ENCODE results near the gene MACROD2.

Gene MACROD2

DNA sequence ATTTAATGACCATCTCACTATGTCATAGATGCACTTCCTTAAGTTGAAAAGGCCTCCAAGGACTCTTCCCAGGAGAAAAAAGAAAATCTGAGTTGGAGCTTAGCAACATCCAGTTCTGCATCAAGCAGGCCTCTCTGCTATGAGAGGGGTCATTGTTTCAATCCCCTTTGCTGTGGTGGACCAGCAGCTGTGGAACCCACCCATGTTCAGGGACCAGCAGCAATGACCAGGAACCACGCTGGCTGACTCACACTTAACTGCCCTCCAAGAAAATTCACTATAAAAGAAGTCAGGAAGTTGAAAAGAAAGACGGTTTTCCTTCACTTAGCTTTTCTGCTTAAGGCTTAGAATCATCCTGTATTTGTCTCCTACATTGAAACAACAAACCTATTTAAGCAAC is 1404.5 kb downstream of the MACROD2 start:
- no peaks in the 10 kb centered on the region for H4K20me1 ChIP-seq (ENCODE audit: low read depth, low read length)
- H3K9me3 ChIP-seq (ENCODE audit: insufficient read depth, low read length) = no peaks in the 10 kb centered on the region
- H3K4me3 ChIP-seq (ENCODE audit: insufficient read depth, low read length, poor library complexity, severe bottlenecking) = no peak overlapping the region

DNA sequence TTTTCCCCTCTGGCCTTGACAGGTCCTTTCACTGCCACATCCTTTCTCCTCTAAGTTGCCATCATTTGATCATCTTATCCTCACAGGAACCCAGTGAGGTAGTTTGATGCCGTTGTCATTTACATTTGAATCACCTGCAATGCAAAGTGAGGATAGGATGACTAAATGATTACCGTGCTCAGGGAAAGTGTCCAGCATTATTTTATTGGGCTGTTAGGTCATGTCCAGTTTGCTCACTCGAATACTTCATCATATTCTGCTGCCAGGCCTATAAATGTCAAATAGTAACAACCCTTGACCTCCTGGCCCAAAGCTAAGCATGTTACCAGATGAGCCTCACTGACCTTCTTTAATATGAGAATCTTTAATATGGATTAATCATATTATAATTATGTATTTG is 1410.8 kb downstream of the MACROD2 start:
- Histone ChIP-seq H3K9me3 (ENCODE audit: insufficient read depth, low read length) (no peaks in the 10 kb centered on the region), H4K20me1 (ENCODE audit: low read depth, low read length) (no peaks in the 10 kb centered on the region), H3F3A (ENCODE audit: insufficient read depth) (no peaks in the 10 kb centered on the region), H3K36me3 (ENCODE audit: low read length) (no peaks in the 10 kb centered on the region), H3K4me2 (ENCODE audit: low read depth, low read length, poor library complexity, severe bottlenecking) (no peak overlapping the region), H2AFZ (ENCODE audit: low read depth, low read length, severe bottlenecking) (no peak overlapping the region), H3K4me3 (ENCODE audit: insufficient read depth, low read length, poor library complexity, severe bottlenecking) (no peak overlapping the region), H3K9me2 (replicated peaks; ENCODE audit: insufficient read depth, low read length) (no peaks in the 10 kb centered on the region), H3K9ac (ENCODE audit: low read length) (no peak overlapping the region), H3K27me3 (ENCODE audit: low read length) (no peaks in the 10 kb centered on the region), H3K79me2 (ENCODE audit: insufficient read depth, low read length) (no peaks in the 10 kb centered on the region), H3K27ac (ENCODE audit: low read depth, low read length) (no peak overlapping the region)
- no peak for TF ChIP-seq EZH2phosphoT487 (conservative IDR thresholded peaks at IDR 0.05; ENCODE audit: low read length)
- TF ChIP-seq, protein P1, sequence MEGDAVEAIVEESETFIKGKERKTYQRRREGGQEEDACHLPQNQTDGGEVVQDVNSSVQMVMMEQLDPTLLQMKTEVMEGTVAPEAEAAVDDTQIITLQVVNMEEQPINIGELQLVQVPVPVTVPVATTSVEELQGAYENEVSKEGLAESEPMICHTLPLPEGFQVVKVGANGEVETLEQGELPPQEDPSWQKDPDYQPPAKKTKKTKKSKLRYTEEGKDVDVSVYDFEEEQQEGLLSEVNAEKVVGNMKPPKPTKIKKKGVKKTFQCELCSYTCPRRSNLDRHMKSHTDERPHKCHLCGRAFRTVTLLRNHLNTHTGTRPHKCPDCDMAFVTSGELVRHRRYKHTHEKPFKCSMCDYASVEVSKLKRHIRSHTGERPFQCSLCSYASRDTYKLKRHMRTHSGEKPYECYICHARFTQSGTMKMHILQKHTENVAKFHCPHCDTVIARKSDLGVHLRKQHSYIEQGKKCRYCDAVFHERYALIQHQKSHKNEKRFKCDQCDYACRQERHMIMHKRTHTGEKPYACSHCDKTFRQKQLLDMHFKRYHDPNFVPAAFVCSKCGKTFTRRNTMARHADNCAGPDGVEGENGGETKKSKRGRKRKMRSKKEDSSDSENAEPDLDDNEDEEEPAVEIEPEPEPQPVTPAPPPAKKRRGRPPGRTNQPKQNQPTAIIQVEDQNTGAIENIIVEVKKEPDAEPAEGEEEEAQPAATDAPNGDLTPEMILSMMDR (IDR thresholded peaks at IDR 0.05; ENCODE audit: insufficient read depth, low read length, poor library complexity, severe bottlenecking) = no peak

More for the DNA sequence above, 1404.5 kb downstream of the MACROD2 start:
- Histone ChIP-seq H3K4me2 (ENCODE audit: low read depth, low read length, poor library complexity, severe bottlenecking) (no peak overlapping the region), H3K9me2 (replicated peaks; ENCODE audit: insufficient read depth, low read length) (no peaks in the 10 kb centered on the region), H3F3A (ENCODE audit: insufficient read depth) (no peaks in the 10 kb centered on the region), H3K9ac (ENCODE audit: low read length) (no peak overlapping the region), H3K36me3 (ENCODE audit: low read length) (no peaks in the 10 kb centered on the region), H2AFZ (ENCODE audit: low read depth, low read length, severe bottlenecking) (no peak overlapping the region), H3K79me2 (ENCODE audit: insufficient read depth, low read length) (no peaks in the 10 kb centered on the region), H3K27ac (ENCODE audit: low read depth, low read length) (no peak overlapping the region), H3K27me3 (ENCODE audit: low read length) (no peaks in the 10 kb centered on the region)
- TF ChIP-seq, protein P1 (IDR thresholded peaks at IDR 0.05; ENCODE audit: insufficient read depth, low read length, poor library complexity, severe bottlenecking) = no peak
- no peak for TF ChIP-seq EZH2phosphoT487 (conservative IDR thresholded peaks at IDR 0.05; ENCODE audit: low read length)

DNA sequence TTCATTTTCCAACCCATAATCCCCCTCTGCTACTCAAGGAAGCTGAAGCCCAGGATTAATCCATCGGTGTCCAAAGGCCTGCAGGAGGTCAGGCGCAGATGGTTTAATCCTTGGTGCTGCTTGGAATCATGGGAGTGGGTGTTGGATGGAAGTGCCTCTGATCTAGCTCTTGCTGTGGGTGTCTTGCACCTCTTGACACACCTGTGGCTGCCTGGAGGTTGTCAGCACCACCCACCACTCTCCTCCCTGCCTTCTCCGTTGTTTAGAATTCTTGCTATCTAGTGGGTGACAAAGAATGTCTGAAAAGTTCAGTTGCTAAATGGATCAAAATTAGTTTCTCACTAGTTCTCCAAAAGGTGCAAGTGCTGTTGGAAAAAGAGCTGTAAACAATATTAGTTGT is 1416.5 kb downstream of the MACROD2 start:
- no peaks in the 10 kb centered on the region for H3K9me3 ChIP-seq (ENCODE audit: insufficient read depth, low read length)

More for the DNA sequence above, 1416.5 kb downstream of the MACROD2 start:
- Histone ChIP-seq H3K9ac (ENCODE audit: low read length) (no peak overlapping the region), H3K4me3 (ENCODE audit: insufficient read depth, low read length, poor library complexity, severe bottlenecking) (no peak overlapping the region), H3K36me3 (ENCODE audit: low read length) (no peaks in the 10 kb centered on the region), H3K27me3 (ENCODE audit: low read length) (no peaks in the 10 kb centered on the region), H3F3A (ENCODE audit: insufficient read depth) (no peaks in the 10 kb centered on the region), H3K4me2 (ENCODE audit: low read depth, low read length, poor library complexity, severe bottlenecking) (no peak overlapping the region), H4K20me1 (ENCODE audit: low read depth, low read length) (no peaks in the 10 kb centered on the region), H3K9me2 (replicated peaks; ENCODE audit: insufficient read depth, low read length) (no peaks in the 10 kb centered on the region), H3K27ac (ENCODE audit: low read depth, low read length) (no peak overlapping the region), H3K79me2 (ENCODE audit: insufficient read depth, low read length) (no peaks in the 10 kb centered on the region), H2AFZ (ENCODE audit: low read depth, low read length, severe bottlenecking) (no peak overlapping the region)
- no peak for TF ChIP-seq EZH2phosphoT487 (conservative IDR thresholded peaks at IDR 0.05; ENCODE audit: low read length)
- TF ChIP-seq, protein P1 (IDR thresholded peaks at IDR 0.05; ENCODE audit: insufficient read depth, low read length, poor library complexity, severe bottlenecking) = no peak
